ENCODE results near the gene GRM5.

GRM5 gene

GRCh38 chr11:88515002-88515401, 550.8 kb downstream of the GRM5 start:
- WGBS, 2 donors (ENCODE audit: extremely low coverage in 2 of 2, insufficient read length in 2 of 2, insufficient replicate concordance in 1 of 2) = no CpG with 5 or more reads among the region's 4 CpGs
- no peak overlapping the region for H3K4me2 ChIP-seq (ENCODE audit: insufficient read depth, low read length, poor library complexity, severe bottlenecking)

GRCh38 chr11:88511006-88511405, 554.8 kb downstream of the GRM5 start:
- Histone ChIP-seq H3K79me1 (ENCODE audit: low read depth, low read length) (no peaks in the 10 kb centered on the region), H3K18ac (ENCODE audit: low read length) (no peak overlapping the region), H4K91ac (ENCODE audit: low read depth, low read length, poor library complexity) (no peak overlapping the region), H3K4me1 (ENCODE audit: control insufficient read depth in 2 of 2, insufficient read depth in 1 of 2, low read depth in 1 of 2, low read length in 2 of 2) (peaks cover 0 to 2% of the 10 kb centered on the region in 2 donors), H4K8ac (ENCODE audit: low read depth, low read length) (no peak overlapping the region), H2AFZ (ENCODE audit: low read length) (no peak overlapping the region), H3K4ac (ENCODE audit: low read length) (no peak overlapping the region), H2BK120ac (ENCODE audit: low read depth, low read length) (no peak overlapping the region), H3K23ac (ENCODE audit: low read depth, low read length, poor library complexity) (no peak overlapping the region), H3K9me3 (replicated peaks in 1 of 2; ENCODE audit: control insufficient read depth in 2 of 2, insufficient read depth in 1 of 2, low read depth in 1 of 2, low read length in 2 of 2) (no peaks in the 10 kb centered on the region), H3K4me3 (ENCODE audit: low read length in 2 of 2) (no peak overlapping the region), H3K27me3 (ENCODE audit: control insufficient read depth in 3 of 3, insufficient read depth in 3 of 3, low read depth in 1 of 3, low read length in 3 of 3) (peaks cover 0 to 23% (median 2%) of the 10 kb centered on the region in 3 experiments), H2BK12ac (ENCODE audit: low read length) (no peak overlapping the region), H3K14ac (ENCODE audit: low read length) (no peak overlapping the region), H3K36me3 (replicated peaks in 1 of 2; ENCODE audit: control insufficient read depth in 2 of 2, insufficient read depth in 2 of 2, low read length in 2 of 2) (no peaks in the 10 kb centered on the region), H2AK5ac (ENCODE audit: low read depth, low read length) (no peak overlapping the region), H2BK5ac (ENCODE audit: low read length) (no peak overlapping the region), H2BK15ac (ENCODE audit: low read length) (no peak overlapping the region), H3K9ac (ENCODE audit: low read depth, low read length, poor library complexity) (no peak overlapping the region), H3K27ac (replicated peaks; ENCODE audit: low read length) (no peak overlapping the region), H3K4me2 (ENCODE audit: insufficient read depth, low read length, poor library complexity, severe bottlenecking) (no peak overlapping the region)
- WGBS, 2 donors (ENCODE audit: extremely low coverage in 2 of 2, insufficient read length in 2 of 2, insufficient replicate concordance in 1 of 2) = no CpG with 5 or more reads among the region's 1 CpG
- no peak for DNase-seq (ENCODE audit: low spot score)

More at GRCh38 chr11:88515002-88515401, 550.8 kb downstream of the GRM5 start:
- H3K18ac ChIP-seq (ENCODE audit: low read length) = no peak overlapping the region
- H4K91ac ChIP-seq (ENCODE audit: low read depth, low read length, poor library complexity) = no peak overlapping the region
- H2AFZ ChIP-seq (ENCODE audit: low read length) = no peak overlapping the region
- H3K14ac ChIP-seq (ENCODE audit: low read length) = no peak overlapping the region
- no peaks in the 10 kb centered on the region for H3K4me1 ChIP-seq (ENCODE audit: control insufficient read depth in 2 of 2, insufficient read depth in 1 of 2, low read depth in 1 of 2, low read length in 2 of 2)
- no peaks in the 10 kb centered on the region for H3K9me3 ChIP-seq (replicated peaks in 1 of 2; ENCODE audit: control insufficient read depth in 2 of 2, insufficient read depth in 1 of 2, low read depth in 1 of 2, low read length in 2 of 2)
- H2BK120ac ChIP-seq (ENCODE audit: low read depth, low read length) = no peak overlapping the region
- no peaks in the 10 kb centered on the region for H3K79me1 ChIP-seq (ENCODE audit: low read depth, low read length)
- no peaks in the 10 kb centered on the region for H3K27me3 ChIP-seq (ENCODE audit: control insufficient read depth in 3 of 3, insufficient read depth in 3 of 3, low read depth in 1 of 3, low read length in 3 of 3)
- H3K4me3 ChIP-seq (ENCODE audit: low read length in 2 of 2) = no peak overlapping the region
- no peak overlapping the region for H2BK5ac ChIP-seq (ENCODE audit: low read length)
- no peak overlapping the region for H2BK15ac ChIP-seq (ENCODE audit: low read length)
- H3K27ac ChIP-seq (replicated peaks; ENCODE audit: low read length) = no peak overlapping the region
- H3K4ac ChIP-seq (ENCODE audit: low read length) = no peak overlapping the region
- DNase-seq (ENCODE audit: low spot score) = no peak
- no peak overlapping the region for H3K23ac ChIP-seq (ENCODE audit: low read depth, low read length, poor library complexity)
- H2AK5ac ChIP-seq (ENCODE audit: low read depth, low read length) = no peak overlapping the region
- H3K9ac ChIP-seq (ENCODE audit: low read depth, low read length, poor library complexity) = no peak overlapping the region
- H4K8ac ChIP-seq (ENCODE audit: low read depth, low read length) = no peak overlapping the region
- H2BK12ac ChIP-seq (ENCODE audit: low read length) = no peak overlapping the region
- no peaks in the 10 kb centered on the region for H3K36me3 ChIP-seq (replicated peaks in 1 of 2; ENCODE audit: control insufficient read depth in 2 of 2, insufficient read depth in 2 of 2, low read length in 2 of 2)

- H3K9me3 ChIP-seq (replicated peaks in 1 of 2; ENCODE audit: control insufficient read depth in 2 of 2, insufficient read depth in 1 of 2, low read depth in 1 of 2, low read length in 2 of 2) = no peaks in the 10 kb centered on the region
- H3K79me1 ChIP-seq (ENCODE audit: low read depth, low read length) = no peaks in the 10 kb centered on the region
- no peak overlapping the region for H3K27ac ChIP-seq (replicated peaks; ENCODE audit: low read length)
- H2BK5ac ChIP-seq (ENCODE audit: low read length) = peak overlapping the region; percentile 13
- H2AFZ ChIP-seq (ENCODE audit: low read length) = no peak overlapping the region
- peak overlapping the region; percentile 43 for H4K8ac ChIP-seq (ENCODE audit: low read depth, low read length)
- peaks cover 0 to 2% of the 10 kb centered on the region in 2 donors for H3K4me1 ChIP-seq (ENCODE audit: control insufficient read depth in 2 of 2, insufficient read depth in 1 of 2, low read depth in 1 of 2, low read length in 2 of 2)
- H3K4ac ChIP-seq (ENCODE audit: low read length) = no peak overlapping the region
- H3K23ac ChIP-seq (ENCODE audit: low read depth, low read length, poor library complexity) = peak overlapping the region; percentile 93
- peak overlapping the region; percentile 92 for H2BK15ac ChIP-seq (ENCODE audit: low read length)
- H2BK12ac ChIP-seq (ENCODE audit: low read length) = no peak overlapping the region
- no peak overlapping the region for H2BK120ac ChIP-seq (ENCODE audit: low read depth, low read length)
- H4K91ac ChIP-seq (ENCODE audit: low read depth, low read length, poor library complexity) = no peak overlapping the region
- H2AK5ac ChIP-seq (ENCODE audit: low read depth, low read length) = no peak overlapping the region
- no peaks in the 10 kb centered on the region for H3K36me3 ChIP-seq (replicated peaks in 1 of 2; ENCODE audit: control insufficient read depth in 2 of 2, insufficient read depth in 2 of 2, low read length in 2 of 2)
- no peak for DNase-seq (ENCODE audit: low spot score)
- H3K18ac ChIP-seq (ENCODE audit: low read length) = peak overlapping the region; percentile 97
- H3K4me3 ChIP-seq (ENCODE audit: low read length in 2 of 2) = peak overlapping the region in 1 of 2 donors; percentile 80
- H3K9ac ChIP-seq (ENCODE audit: low read depth, low read length, poor library complexity) = peak overlapping the region; percentile 86
- WGBS, 2 donors (ENCODE audit: extremely low coverage in 2 of 2, insufficient read length in 2 of 2, insufficient replicate concordance in 1 of 2) = no CpG with 5 or more reads among the region's 84 CpGs
- peak overlapping the region; percentile 71 for H3K14ac ChIP-seq (ENCODE audit: low read length)
- H3K4me2 ChIP-seq (ENCODE audit: insufficient read depth, low read length, poor library complexity, severe bottlenecking) = peak overlapping the region; percentile 89
- peaks cover 0 to 23% (median 2%) of the 10 kb centered on the region in 3 experiments for H3K27me3 ChIP-seq (ENCODE audit: control insufficient read depth in 3 of 3, insufficient read depth in 3 of 3, low read depth in 1 of 3, low read length in 3 of 3)
Measured at GRCh38 chr11:88508759-88509581, 556.8 kb downstream of the GRM5 start.

- Histone ChIP-seq H3K18ac (ENCODE audit: low read length) (peak overlapping the region; percentile 97), H3K36me3 (replicated peaks in 1 of 2; ENCODE audit: control insufficient read depth in 2 of 2, insufficient read depth in 2 of 2, low read length in 2 of 2) (no peaks in the 10 kb centered on the region), H3K4me2 (ENCODE audit: insufficient read depth, low read length, poor library complexity, severe bottlenecking) (peak overlapping the region; percentile 89), H3K4me3 (ENCODE audit: low read length in 2 of 2) (peak overlapping the region in 1 of 2 donors; percentile 80), H3K9me3 (replicated peaks in 1 of 2; ENCODE audit: control insufficient read depth in 2 of 2, insufficient read depth in 1 of 2, low read depth in 1 of 2, low read length in 2 of 2) (no peaks in the 10 kb centered on the region), H2AK5ac (ENCODE audit: low read depth, low read length) (no peak overlapping the region), H3K9ac (ENCODE audit: low read depth, low read length, poor library complexity) (no peak overlapping the region), H4K8ac (ENCODE audit: low read depth, low read length) (peak overlapping the region; percentile 43), H3K27me3 (ENCODE audit: control insufficient read depth in 3 of 3, insufficient read depth in 3 of 3, low read depth in 1 of 3, low read length in 3 of 3) (peaks cover 0 to 23% (median 2%) of the 10 kb centered on the region in 3 experiments), H2AFZ (ENCODE audit: low read length) (no peak overlapping the region), H3K4me1 (ENCODE audit: control insufficient read depth in 2 of 2, insufficient read depth in 1 of 2, low read depth in 1 of 2, low read length in 2 of 2) (peaks cover 0 to 2% of the 10 kb centered on the region in 2 donors), H3K27ac (replicated peaks; ENCODE audit: low read length) (no peak overlapping the region), H2BK5ac (ENCODE audit: low read length) (peak overlapping the region; percentile 13), H4K91ac (ENCODE audit: low read depth, low read length, poor library complexity) (no peak overlapping the region), H2BK15ac (ENCODE audit: low read length) (peak overlapping the region; percentile 92), H2BK12ac (ENCODE audit: low read length) (no peak overlapping the region), H3K23ac (ENCODE audit: low read depth, low read length, poor library complexity) (peak overlapping the region; percentile 44), H3K14ac (ENCODE audit: low read length) (no peak overlapping the region), H3K4ac (ENCODE audit: low read length) (no peak overlapping the region), H3K79me1 (ENCODE audit: low read depth, low read length) (no peaks in the 10 kb centered on the region), H2BK120ac (ENCODE audit: low read depth, low read length) (no peak overlapping the region)
- DNase-seq (ENCODE audit: low spot score) = no peak
- no CpG with 5 or more reads among the region's 23 CpGs for WGBS, 2 donors (ENCODE audit: extremely low coverage in 2 of 2, insufficient read length in 2 of 2, insufficient replicate concordance in 1 of 2)
Measured at GRCh38 chr11:88508418-88508758, 557.4 kb downstream of the GRM5 start.

Data from neuronal stem cell (in vitro differentiated cells).